Inflammatory macrophage treated with lipopolysaccharide for 4 hours (primary cell): ENCODE measurements around the gene ZNF618.

Source experiments
- DNase-seq: peaks from one replicate; pipeline ENCODE4 v3.0.0-alpha.2; 2020

The ZNF618 gene, protein sequence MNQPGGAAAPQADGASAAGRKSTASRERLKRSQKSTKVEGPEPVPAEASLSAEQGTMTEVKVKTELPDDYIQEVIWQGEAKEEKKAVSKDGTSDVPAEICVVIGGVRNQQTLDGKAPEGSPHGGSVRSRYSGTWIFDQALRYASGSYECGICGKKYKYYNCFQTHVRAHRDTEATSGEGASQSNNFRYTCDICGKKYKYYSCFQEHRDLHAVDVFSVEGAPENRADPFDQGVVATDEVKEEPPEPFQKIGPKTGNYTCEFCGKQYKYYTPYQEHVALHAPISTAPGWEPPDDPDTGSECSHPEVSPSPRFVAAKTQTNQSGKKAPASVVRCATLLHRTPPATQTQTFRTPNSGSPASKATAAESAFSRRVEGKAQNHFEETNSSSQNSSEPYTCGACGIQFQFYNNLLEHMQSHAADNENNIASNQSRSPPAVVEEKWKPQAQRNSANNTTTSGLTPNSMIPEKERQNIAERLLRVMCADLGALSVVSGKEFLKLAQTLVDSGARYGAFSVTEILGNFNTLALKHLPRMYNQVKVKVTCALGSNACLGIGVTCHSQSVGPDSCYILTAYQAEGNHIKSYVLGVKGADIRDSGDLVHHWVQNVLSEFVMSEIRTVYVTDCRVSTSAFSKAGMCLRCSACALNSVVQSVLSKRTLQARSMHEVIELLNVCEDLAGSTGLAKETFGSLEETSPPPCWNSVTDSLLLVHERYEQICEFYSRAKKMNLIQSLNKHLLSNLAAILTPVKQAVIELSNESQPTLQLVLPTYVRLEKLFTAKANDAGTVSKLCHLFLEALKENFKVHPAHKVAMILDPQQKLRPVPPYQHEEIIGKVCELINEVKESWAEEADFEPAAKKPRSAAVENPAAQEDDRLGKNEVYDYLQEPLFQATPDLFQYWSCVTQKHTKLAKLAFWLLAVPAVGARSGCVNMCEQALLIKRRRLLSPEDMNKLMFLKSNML

DNA sequence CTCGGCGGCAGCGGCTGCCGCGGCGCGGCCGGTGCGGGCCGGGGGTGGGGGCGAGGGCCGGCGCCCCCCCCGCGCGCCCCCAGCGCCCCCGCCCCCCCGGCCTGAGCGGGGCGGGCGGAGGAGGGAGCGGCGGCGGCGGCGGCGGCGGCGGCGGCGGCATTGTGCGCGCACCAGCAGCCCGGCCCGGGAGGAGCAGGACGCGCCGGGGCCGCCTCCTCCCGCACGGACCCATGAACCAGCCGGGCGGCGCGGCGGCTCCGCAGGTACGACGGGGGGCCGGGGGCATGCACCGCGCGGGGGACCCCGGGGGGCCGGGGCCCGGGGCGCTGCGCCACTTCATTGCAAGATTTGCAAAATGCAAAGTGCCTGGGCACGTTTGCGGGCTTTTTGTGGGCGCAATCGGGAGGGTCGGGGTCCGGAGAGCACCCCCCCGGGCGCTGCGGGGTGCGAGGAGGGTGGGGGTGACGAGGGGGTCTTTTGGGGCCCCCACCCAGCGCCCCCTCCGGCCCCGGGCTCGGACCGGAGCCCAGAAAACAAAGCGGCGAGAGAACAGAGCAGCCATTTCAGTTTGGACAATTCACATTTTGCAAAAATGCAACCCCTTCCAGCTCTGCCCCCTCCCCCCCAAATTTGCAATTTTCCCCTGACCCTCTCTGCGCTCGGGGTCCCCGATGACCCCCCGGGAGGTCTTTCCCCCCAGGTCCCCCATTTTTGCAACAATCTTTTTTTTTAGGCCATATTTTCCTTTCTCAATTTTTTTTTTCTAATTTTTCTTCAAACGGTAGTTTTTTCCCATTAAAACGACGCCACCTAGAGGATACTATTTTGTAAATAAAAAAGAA lies at the start of gene ZNF618:
ZNF618 (plus strand) TSS at position 159 of the 842 bp plus-strand sequence; CDS start at position 231, 72 bp downstream.
- DNase-seq, result peak; percentile 48

DNA sequence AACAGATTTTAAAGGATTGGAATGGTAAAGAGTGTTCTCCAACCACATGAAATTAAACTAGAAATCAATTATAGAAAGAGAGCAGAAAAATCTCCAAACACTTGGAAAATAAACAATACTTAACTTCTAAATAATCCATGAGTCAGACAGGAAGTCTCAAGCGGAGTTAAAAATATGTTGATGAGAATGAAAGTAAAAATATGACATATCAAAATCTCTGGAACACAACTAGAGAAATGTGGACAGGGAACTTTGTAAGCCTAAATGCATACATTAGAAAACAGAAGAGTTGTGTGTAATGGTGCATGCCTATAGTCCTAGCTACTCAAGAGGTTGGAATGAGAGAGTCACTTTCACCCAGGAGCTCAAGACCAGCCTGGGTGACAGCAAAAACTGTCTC lies 47.9 kb upstream of the ZNF618 start:
- DNase-seq, result peak; percentile 25

DNA sequence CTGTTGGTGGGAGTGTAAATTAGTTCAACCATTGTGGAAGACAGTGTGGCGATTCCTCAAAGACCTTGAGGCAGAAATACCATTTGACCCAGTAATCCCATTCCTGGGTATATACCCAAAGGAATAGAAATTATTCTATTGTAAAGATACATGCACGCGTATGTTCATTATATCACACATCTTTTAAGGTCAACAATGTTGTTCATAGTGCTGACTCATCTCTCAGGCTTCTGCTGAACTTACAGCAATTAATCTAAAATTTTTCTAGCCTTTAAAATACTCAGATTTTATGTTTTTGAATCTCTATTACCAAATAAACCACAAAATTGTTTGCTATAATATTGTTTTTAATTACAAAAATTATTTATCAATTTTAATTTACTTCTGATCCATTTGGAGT lies 38.8 kb upstream of the ZNF618 start:
- no peak for DNase-seq

DNA sequence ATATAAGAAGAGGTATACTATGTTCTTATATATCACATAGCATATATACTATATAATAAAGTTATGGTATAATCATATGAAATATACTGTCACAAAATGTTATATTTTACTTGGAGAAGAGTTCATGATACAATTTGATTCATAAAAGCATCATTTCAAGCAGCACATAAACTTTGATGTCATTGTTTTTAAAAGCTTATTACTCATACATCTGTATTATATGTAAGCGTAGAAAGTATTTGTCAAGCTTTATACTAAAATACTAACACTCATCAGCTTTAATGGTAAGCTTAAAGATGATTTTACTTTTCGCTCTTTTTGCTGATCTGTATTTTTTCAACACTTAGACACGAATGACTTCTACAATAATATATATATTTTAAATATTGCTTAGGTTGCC lies 34.0 kb upstream of the ZNF618 start:
- no peak for DNase-seq

DNA sequence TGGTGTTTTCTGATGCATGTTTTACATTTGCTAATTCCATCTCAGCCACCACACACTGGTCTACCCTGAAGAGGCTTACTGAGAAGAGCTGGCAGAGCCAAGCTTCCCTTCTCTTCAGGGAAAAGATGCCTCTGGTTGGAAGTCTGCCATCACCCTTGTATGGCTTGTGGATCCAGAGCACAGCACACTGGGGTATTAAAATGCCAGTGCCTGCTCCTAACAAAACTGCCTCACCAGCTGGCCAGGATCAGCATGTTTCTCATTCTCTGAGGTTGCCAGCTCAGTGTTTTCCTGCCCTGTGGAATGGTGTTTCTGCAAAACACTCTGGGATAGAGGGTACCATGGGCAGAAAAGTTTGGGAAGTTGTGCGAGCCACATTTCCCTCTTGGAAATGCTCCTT lies 31.6 kb upstream of the ZNF618 start:
- no peak for DNase-seq

DNA sequence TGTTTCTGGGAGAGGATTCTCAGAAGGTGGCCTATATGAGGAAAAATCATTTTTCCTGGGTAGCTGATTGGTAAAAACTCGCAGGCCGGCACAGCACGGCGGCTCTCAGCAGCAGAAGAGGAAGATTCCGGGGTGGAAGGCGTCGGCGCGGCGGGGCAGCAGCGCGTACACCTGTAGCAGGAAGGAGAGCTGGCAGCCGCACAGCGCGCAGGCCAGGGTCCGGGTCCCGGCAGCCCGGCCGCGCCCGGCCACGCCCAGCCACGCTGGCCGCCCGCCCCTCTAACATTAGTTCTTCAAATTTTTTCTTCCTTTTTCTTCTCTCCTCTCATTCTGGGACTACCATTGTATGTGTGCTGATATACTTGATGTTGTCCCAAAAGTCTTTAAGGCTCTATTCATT lies 24.8 kb upstream of the ZNF618 start:
- no peak for DNase-seq

DNA sequence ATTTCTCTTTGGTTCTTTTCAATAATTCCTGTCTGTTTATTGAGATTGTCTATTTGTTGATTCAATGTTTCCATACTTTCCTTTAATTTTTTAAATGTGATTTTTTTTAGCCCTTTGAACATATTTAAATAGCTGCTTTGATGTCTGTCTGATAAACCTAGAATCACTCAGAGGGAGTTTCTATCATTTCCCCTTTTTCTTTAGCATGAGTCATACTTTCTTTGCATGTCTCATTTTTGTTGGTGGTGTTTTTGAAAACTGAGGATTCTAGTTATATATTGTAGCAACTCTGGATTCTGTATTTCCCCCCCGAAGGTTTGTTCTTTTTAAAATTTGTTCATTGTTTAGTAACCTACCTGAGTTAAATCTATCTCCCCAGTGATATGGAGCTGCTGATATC lies 24.2 kb upstream of the ZNF618 start:
- DNase-seq, result peak; percentile 76

DNA sequence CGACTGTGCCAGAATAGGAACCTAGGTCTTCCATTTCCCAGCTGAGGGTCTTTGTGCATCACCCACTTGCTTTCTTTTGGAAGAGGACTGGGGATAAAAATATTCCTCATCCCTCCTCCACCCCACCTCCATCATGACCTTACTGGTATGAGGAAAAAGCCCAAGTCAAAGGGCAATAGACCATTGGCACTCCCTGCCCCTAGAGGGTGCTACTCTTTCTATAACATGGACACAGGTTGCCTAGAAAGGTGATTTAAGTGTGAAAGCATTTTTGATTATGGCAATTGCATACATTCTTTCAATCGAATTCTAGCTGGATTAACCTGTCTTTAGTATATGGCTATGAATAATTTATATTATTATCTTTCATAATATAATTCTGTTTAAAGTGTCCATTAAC lies 22.8 kb upstream of the ZNF618 start:
- DNase-seq, result peak; percentile 35

DNA sequence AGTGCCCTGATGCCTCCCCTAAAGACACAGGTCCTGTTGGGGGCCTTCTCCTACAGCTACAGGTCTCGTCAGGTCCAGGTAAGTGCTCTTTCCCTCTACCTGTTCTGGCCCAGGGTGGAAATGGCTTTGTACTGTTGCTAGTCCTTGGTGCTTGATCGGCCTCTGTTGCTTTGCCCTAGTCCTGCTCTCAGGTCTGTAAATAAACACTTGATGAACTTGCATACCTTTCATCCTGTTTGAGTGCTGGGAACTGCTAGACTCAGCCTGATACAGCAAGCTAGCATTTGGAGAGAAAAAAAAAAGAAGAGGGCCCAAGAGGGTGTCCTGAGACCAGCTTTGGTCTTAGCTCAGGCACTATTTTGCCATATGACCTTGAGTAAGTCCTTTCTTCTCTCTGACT lies 21.8 kb upstream of the ZNF618 start:
- no peak for DNase-seq

DNA sequence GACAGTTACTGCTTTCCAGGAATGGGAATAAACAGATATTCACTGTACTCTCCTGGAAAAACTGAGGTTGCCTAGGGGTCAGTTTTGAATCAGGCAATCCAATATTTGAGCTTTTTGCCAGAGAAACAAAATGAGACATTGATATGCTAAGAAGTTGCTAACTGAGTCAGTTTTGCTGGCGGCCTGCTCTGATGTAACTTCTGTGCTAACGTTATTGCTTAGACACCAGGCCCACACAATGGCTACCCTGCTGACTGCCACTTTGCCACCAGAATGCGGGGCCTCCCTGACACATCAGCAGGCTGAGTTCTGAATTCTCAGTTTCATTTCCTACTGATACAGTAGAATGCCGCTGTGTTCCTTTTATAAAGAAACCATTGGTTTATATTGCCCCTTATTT lies 18.2 kb upstream of the ZNF618 start:
- peak; percentile 98 for DNase-seq

DNA sequence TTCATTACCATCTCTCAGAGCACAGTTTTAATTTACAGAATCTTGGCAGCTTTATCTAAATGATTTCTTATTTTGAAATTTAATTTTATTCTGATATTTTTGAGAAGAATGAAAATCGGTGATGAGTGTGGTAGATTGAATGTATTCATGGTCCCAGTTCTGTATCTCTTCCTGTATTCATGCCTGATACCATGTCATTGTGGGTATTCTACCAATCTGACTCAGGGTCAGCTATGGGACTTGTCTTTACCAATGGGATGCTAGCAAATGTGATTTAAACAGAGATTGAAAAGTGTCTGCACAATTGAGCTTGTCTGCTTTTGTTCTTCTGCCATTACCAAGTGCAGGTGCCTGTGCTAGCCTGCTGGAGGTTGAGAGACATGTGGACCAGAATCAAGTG lies 17.8 kb upstream of the ZNF618 start:
- peak; percentile 62 for DNase-seq

DNA sequence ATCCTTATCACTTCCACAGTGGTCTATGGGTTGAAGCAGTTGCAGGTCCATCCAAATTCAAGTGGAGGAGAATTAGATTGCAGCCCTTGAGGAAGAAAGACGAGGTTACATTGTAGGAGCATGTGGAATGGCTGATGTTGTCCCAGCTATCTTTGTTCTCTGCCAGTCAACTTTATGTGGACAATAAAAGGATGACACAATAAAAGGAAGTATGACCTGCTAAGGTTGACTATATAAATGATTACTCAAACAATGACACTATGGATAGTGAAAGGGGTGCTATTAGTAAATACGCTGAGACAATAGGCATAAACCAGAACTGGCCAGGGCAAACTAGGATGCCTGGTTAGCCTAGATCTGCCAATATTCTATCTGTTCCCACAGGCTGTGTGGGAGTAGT lies 12.8 kb upstream of the ZNF618 start:
- peak; percentile 38 for DNase-seq

DNA sequence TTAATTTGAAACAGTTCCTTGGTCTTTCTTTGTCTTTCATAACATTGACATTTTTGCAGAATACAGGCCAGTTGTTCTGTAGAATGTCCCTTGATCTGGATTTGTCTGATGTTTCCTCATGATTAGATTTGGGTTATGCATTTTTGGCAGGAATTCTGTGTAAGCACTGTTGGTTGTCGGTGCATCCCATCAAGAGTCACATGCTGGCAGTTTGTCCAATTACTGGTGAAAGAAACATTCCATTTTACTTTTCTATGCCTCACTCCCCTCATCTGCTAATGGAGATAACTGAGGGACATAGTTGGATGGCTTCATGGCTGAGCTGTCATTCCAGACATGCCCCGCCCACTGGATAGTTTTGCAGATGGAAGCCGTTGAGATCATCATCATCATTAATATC lies 7.6 kb upstream of the ZNF618 start:
- no peak for DNase-seq

DNA sequence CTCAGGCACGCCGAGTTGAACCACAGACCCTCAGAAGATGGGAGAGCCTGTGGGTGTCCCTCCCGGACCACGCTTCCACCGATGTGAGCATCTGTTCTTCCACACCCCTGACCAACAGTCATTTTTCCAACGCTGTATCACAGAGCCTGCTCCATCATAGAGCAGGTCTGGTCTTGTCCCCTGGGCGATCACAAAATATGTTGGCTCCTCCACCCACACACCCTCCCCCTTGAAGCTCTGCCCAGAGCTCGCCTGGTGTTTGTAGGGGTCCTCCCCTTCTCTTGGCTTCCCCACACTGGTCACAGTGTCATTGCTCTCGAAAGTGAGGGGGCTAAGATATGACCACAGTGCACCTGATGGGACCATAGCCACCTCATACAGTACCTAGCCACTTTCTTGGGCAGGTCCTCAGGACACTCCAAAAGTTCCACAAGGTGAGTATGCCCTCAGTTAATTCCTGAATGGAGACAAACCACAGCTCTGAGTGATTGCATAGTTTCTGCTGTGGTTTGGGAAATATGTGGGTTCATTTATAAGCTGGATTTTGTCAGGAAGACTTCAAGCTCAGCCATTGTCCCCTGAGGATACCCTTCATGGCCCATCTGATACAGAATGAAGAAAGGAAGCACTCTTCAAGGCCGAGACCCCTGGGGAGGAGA lies 3.5 kb upstream of the ZNF618 start:
- no peak for DNase-seq

DNA sequence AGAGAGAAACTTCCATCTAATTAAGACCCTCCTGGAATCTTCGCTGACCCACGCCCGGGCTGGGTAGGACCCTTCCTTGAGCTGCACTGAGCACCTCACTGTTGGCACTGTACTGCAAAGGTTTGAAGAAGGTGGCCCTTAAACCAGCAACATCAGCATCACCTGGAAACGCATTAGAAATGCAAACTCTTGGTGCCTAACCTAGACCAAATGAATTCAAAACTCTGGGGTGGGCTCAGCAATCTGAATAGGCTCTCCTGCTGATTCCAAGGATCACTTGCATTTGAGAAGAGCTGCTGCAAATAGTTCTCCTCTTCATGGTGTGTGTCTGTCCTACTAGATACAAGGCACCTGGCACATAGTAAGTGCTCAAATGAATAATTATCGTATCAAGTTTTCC lies 2.7 kb upstream of the ZNF618 start:
- DNase-seq, result no peak

DNA sequence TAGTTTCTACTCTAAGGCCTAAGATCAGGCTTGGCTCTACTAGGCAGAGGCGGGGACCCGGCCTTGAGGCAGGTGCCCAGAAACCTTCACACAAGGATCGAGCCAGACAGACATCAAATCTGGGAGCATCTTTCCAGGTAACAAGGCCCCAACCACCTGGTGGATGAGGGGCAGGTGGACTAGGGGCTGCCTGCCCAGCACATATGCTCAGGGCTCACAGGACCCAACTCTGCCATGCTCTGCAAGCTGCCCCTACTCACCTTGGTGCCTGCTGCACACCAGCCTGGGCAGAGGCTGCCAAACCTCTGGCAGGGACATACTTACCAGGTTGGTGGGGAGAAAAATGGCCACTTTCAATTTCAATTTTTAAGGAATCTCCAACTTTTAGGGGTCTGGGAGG lies 2.2 kb upstream of the ZNF618 start:
- DNase-seq, result no peak

DNA sequence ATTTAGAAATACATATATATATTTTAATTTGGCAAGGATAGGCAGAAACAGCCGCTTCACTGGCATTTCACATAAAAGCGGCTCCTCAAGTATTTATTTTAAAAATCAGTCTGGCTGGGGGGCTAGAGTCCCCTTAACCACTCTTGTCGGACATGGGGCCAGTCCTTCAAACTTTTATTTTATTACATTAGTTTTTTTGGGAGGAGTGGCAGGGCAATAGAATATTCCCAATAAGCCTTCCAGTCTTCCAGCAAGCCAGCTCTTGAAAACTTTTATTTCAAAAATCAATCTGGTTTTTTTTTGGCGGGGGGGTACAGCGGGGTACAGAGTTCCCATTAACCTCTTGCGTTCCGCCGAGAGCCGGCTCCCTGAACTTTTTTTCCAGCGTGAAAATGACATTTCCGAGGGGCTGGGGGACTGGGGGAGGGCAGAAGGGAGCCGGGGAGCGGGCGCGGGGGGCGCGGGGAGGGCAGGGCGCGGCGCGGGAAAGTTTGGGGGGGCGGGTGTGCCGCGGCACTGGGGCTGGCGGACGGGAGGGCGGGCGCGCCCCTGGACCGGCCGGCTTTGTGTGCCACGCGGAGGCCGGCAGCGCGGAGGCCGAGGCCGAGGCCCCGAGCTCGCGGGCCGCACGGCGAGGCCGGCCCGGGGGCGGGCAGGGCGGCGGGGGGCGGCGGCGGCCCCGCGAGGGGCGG lies 504 bp upstream of the ZNF618 start:
- DNase-seq, result peak; percentile 45

DNA sequence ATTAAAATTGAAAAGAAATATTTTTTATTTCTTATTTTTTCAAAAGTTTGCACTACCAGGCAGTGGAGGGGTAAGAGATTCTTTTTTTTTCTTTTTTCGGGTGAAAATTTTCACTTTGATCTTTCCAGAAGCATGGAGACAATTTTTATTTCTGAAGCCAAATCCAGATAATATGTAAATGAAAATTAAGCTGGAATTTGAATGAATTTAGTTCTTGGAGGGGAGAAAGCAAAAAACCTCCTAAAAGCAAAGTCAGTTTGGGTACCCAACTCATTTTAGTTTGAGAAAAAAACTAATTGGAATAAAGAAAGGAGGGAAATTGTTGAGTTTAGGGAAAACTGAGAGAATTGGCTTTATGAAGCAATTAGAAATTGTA lies 872 bp downstream of the ZNF618 start:
- DNase-seq, result no peak

DNA sequence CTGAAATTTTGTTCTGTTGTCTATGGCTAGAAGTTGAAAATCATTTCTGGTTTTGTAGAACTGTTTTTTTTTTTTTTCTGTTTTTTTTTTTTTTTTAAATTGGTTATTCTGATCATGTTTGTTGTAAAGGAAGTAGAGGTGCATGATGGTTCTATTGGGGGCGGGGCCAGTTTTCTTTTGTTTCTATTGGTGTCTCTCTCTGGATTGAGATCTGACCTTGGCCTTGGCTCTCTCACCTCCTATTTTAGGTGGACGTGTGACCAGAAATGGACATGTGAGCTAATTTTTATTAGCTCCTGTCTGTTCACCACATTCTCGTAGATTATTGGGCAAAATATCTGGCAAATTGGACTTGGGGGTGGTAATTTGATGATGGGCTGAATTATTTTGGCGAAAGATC lies 3.2 kb downstream of the ZNF618 start:
- no peak for DNase-seq

DNA sequence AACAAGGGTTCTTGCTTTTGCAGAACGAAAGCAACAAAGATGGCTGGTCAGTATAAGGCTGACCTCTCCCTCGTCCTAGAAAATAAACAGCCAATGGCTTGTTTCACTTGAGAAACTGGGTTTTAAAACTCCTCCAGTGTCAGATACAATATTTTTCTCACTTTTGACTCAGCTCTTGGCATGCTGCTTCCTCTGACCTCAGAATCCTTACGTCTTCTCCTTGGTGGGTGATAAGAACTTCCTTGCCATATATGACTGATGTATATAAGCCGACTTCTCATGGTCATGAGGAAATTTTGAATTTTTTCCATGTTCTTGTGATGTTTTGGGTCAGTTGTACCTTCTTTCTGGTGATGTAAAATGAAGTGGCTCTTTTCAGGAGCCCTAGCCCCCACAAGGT lies 3.8 kb downstream of the ZNF618 start:
- DNase-seq, result peak; percentile 47

DNA sequence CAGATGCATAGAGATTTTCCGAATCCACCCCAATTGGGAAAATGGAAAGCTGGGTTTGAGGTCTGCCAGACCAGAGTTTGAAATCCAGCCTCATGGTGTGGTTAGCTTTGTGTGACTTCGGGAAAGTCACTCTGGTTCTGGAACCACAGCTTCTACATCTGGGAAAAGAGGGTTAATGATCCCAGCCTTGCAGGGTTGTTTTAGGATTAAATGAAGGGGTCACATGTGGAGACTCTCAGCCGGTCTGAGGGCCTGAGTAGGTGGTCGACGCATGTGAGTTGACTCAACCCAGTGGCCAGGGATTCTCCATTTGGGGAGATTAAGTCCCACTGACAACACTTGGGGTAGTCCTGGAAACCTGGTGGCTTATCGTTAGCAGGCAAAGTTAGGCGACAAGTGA lies 6.1 kb downstream of the ZNF618 start:
- no peak for DNase-seq

DNA sequence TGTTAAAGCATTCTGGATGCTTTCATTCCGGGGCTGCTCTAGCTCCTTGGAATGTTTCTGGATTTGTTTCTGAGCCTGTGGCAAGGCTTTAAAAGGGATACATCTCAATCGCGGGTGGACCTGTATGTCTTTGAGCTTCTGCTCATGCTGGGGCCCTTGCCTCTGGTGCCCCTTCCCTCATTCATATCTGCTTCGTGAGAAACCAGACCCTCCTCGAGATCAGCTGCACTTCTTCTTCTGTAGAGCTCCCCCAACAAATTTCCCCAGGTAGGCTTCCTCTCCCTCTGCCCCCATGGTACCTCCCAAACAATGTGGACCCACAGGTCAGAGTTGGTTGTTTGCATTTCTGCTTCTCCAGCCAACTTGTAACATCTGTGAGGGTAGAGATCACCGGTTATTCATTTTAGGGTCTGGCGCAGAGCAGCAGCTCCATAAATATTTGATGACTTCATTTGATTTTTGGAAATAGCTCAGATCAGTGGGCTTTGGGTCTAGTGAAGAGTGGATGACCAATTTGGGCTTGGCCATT lies 6.6 kb downstream of the ZNF618 start:
- no peak for DNase-seq
